Mesothelial cell of epicardium (in vitro differentiated cells): ENCODE results near the gene NOL3. TPM values are rescaled to one million over a fixed set of nuclear protein-coding genes. Genes with fewer than 3 reads are reported as not detected.
A peak's percentile ranks its signal among the peaks of the same experiment; 100 is the strongest.

Experiments used
- DNase-seq, 2 experiments: peaks; one replicate each; pipeline ENCODE4 v3.0.0; 2021; ENCODE audit warnings: low spot score in 2 of 2; ENCODE audit not compliant: unreplicated experiment in 2 of 2
- H3K27ac Mint-ChIP-seq: 2 replicates; pipeline ENCODE4 v1.8.0; 2021; ENCODE audit warnings: mixed read lengths
- H3K27me3 Mint-ChIP-seq: 2 replicates; pipeline ENCODE4 v1.8.0; 2021; ENCODE audit warnings: low read depth, mixed read lengths
- H3K36me3 Mint-ChIP-seq: 2 replicates; pipeline ENCODE4 v1.8.0; 2021; ENCODE audit warnings: mixed read lengths
- H3K4me1 Mint-ChIP-seq: 2 replicates; pipeline ENCODE4 v1.8.0; 2021; ENCODE audit warnings: mixed read lengths
- H3K4me3 Mint-ChIP-seq: 2 replicates; pipeline ENCODE4 v1.8.0; 2021; ENCODE audit warnings: mild to moderate bottlenecking, moderate library complexity, mixed read lengths
- H3K9me3 Mint-ChIP-seq: 2 replicates; pipeline ENCODE4 v1.8.0; 2021; ENCODE audit warnings: mixed read lengths
- total RNA-seq: library from RNA; stranded (reverse); gene quantifications from 3 replicates; pipeline ENCODE4 v1.2.1, GENCODE V29; 2021
- TF ChIP-seq, protein P1 (sequence below): fragments of 200-600 bp; sonication (generic); IDR thresholded peaks from one replicate; pipeline ENCODE4 v1.5.0; 2021; ENCODE audit warnings: antibody characterized with exemption; ENCODE audit not compliant: unreplicated experiment

Gene NOL3
- total RNA-seq, 1 donor from 2014 or later, result 15.5 TPM

- DNase-seq, result peak in 1 of 2 experiments; percentile 47
- TF ChIP-seq, protein P1, sequence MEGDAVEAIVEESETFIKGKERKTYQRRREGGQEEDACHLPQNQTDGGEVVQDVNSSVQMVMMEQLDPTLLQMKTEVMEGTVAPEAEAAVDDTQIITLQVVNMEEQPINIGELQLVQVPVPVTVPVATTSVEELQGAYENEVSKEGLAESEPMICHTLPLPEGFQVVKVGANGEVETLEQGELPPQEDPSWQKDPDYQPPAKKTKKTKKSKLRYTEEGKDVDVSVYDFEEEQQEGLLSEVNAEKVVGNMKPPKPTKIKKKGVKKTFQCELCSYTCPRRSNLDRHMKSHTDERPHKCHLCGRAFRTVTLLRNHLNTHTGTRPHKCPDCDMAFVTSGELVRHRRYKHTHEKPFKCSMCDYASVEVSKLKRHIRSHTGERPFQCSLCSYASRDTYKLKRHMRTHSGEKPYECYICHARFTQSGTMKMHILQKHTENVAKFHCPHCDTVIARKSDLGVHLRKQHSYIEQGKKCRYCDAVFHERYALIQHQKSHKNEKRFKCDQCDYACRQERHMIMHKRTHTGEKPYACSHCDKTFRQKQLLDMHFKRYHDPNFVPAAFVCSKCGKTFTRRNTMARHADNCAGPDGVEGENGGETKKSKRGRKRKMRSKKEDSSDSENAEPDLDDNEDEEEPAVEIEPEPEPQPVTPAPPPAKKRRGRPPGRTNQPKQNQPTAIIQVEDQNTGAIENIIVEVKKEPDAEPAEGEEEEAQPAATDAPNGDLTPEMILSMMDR, result peak; percentile 60
- H3K27me3 Mint-ChIP-seq, result peaks cover 5% of the 10 kb centered on the region
- H3K27ac Mint-ChIP-seq, result no peak within 1 kb of the TSS
- H3K4me1 Mint-ChIP-seq, result peaks cover 6% of the 10 kb centered on the region
- peaks cover 14% of the 10 kb centered on the region for H3K36me3 Mint-ChIP-seq
- no peaks in the 10 kb centered on the region for H3K9me3 Mint-ChIP-seq
- H3K4me3 Mint-ChIP-seq, result peak within 1 kb of the TSS; percentile 69
Measured at GRCh38 chr16:67199011-67199807, 28.9 kb downstream of the NOL3 start, which contains the start of gene ELMO3. Gene ELMO3 (plus strand): TSS chr16:67199131. CDS start chr16:67199327, 196 bp downstream.

- no peak overlapping the region for H3K27ac Mint-ChIP-seq
- peaks cover 5% of the 10 kb centered on the region for H3K27me3 Mint-ChIP-seq
- no peaks in the 10 kb centered on the region for H3K9me3 Mint-ChIP-seq
Measured at GRCh38 chr16:67199808-67200198, 29.5 kb downstream of the NOL3 start.

GRCh38 chr16:67200491-67200890 is 30.2 kb downstream of the NOL3 start:
- TF ChIP-seq, protein P1, result no peak
- DNase-seq, result no peak
- peaks cover 5% of the 10 kb centered on the region for H3K27me3 Mint-ChIP-seq
- peaks cover 14% of the 10 kb centered on the region for H3K36me3 Mint-ChIP-seq
- H3K27ac Mint-ChIP-seq, result no peak overlapping the region
- no peaks in the 10 kb centered on the region for H3K9me3 Mint-ChIP-seq
- peak overlapping the region; percentile 69 for H3K4me3 Mint-ChIP-seq
- peaks cover 6% of the 10 kb centered on the region for H3K4me1 Mint-ChIP-seq

More at GRCh38 chr16:67199808-67200198, 29.5 kb downstream of the NOL3 start:
- DNase-seq, result no peak
- H3K4me3 Mint-ChIP-seq, result peak overlapping the region; percentile 69
- peaks cover 14% of the 10 kb centered on the region for H3K36me3 Mint-ChIP-seq
- peaks cover 6% of the 10 kb centered on the region for H3K4me1 Mint-ChIP-seq
- TF ChIP-seq, protein P1, result peak; percentile 22

- no peak for DNase-seq
- TF ChIP-seq, protein P1, result no peak
- Mint-ChIP-seq H3K4me1 (peaks cover 6% of the 10 kb centered on the region), H3K4me3 (no peak overlapping the region), H3K36me3 (peaks cover 3% of the 10 kb centered on the region), H3K27ac (no peak overlapping the region), H3K9me3 (no peaks in the 10 kb centered on the region), H3K27me3 (peaks cover 5% of the 10 kb centered on the region)
Measured at GRCh38 chr16:67201411-67202345, 31.3 kb downstream of the NOL3 start.

GRCh38 chr16:67202426-67202825 is 32.1 kb downstream of the NOL3 start:
- no peak overlapping the region for H3K4me3 Mint-ChIP-seq
- peaks cover 6% of the 10 kb centered on the region for H3K4me1 Mint-ChIP-seq
- no peak overlapping the region for H3K27ac Mint-ChIP-seq
- H3K9me3 Mint-ChIP-seq, result no peaks in the 10 kb centered on the region
- TF ChIP-seq, protein P1, result no peak
- H3K27me3 Mint-ChIP-seq, result peaks cover 5% of the 10 kb centered on the region
- no peaks in the 10 kb centered on the region for H3K36me3 Mint-ChIP-seq
- no peak for DNase-seq
